Measurements from ENCODE around the gene MANBA.

DNA sequence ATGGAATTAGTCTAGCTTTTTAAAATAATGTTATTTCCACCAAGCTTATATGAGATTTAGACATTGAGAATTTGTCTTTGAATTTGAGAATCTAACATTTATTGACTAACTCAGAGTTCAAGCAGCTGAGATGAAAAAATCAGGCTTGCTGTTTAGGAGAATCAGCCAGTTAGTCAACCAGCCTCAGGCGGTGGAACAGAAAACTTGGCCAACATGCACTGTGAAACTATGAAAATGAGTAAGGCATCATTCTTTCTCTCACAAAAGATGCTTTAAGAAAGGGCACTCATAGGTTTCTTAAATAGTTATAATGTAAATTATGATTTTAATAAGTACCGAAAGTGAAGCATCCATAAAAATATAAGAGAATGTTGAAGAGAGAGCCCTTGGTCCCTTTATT is 175.4 kb downstream of the MANBA start:
- TF ChIP-seq, protein P1, sequence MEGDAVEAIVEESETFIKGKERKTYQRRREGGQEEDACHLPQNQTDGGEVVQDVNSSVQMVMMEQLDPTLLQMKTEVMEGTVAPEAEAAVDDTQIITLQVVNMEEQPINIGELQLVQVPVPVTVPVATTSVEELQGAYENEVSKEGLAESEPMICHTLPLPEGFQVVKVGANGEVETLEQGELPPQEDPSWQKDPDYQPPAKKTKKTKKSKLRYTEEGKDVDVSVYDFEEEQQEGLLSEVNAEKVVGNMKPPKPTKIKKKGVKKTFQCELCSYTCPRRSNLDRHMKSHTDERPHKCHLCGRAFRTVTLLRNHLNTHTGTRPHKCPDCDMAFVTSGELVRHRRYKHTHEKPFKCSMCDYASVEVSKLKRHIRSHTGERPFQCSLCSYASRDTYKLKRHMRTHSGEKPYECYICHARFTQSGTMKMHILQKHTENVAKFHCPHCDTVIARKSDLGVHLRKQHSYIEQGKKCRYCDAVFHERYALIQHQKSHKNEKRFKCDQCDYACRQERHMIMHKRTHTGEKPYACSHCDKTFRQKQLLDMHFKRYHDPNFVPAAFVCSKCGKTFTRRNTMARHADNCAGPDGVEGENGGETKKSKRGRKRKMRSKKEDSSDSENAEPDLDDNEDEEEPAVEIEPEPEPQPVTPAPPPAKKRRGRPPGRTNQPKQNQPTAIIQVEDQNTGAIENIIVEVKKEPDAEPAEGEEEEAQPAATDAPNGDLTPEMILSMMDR (IDR thresholded peaks at IDR 0.05; ENCODE audit: low read depth, low read length): no peak
- TF ChIP-seq EZH2phosphoT487 (IDR thresholded peaks at IDR 0.05; ENCODE audit: low read depth): no peak

Measured in OCI-LY3 (cell line).